MM.1S (cell line): Measurements from ENCODE around the gene EEF2K.

Experiments used
- DNase-seq: peaks from one replicate; pipeline ENCODE4 v3.0.0-alpha.2; 2015
- H2AFZ ChIP-seq: fragments of 300-600 bp; sonication (generic); 2 replicates; pipeline ENCODE4 v1.6.0; 2016; ENCODE audit warnings: antibody characterized with exemption, low read length
- H3F3A ChIP-seq: fragments of 300-600 bp; sonication (generic); 2 replicates; pipeline ENCODE4 v1.6.1; 2016; ENCODE audit warnings: mild to moderate bottlenecking, antibody characterized with exemption, low read length, moderate library complexity, mixed read lengths; ENCODE audit not compliant: insufficient read depth
- H3K27ac ChIP-seq: fragments of 300-600 bp; sonication (generic); 2 replicates; pipeline ENCODE4 v1.5.1; 2016; ENCODE audit warnings: mild to moderate bottlenecking, low read length
- H3K27me3 ChIP-seq: fragments of 300-600 bp; sonication (generic); replicated peaks from 2 replicates; pipeline ENCODE4 v1.6.0; 2016; ENCODE audit warnings: low read length; ENCODE audit not compliant: insufficient read depth
- H3K36me3 ChIP-seq: fragments of 300-600 bp; sonication (generic); replicated peaks from 2 replicates; pipeline ENCODE4 v1.6.1; 2016; ENCODE audit warnings: mild to moderate bottlenecking, low read length, mixed read lengths; ENCODE audit not compliant: insufficient read depth
- H3K4me1 ChIP-seq: fragments of 300-600 bp; sonication (generic); 2 replicates; pipeline ENCODE4 v1.6.1; 2016; ENCODE audit warnings: low read length, mixed read lengths
- H3K4me2 ChIP-seq: fragments of 300-600 bp; sonication (generic); 2 replicates; pipeline ENCODE4 v1.6.0; 2016; ENCODE audit warnings: low read depth, low read length
- H3K4me3 ChIP-seq: fragments of 300-600 bp; sonication (generic); 2 replicates; pipeline ENCODE4 v1.5.1; 2016; ENCODE audit warnings: low read length, mixed read lengths
- H3K79me2 ChIP-seq: fragments of 300-600 bp; sonication (generic); 2 replicates; pipeline ENCODE4 v1.6.1; 2016; ENCODE audit warnings: mixed run types, low read length, mixed read lengths
- H3K9ac ChIP-seq: fragments of 300-600 bp; sonication (generic); 2 replicates; pipeline ENCODE4 v1.6.1; 2016; ENCODE audit warnings: low read length, mixed read lengths
- H3K9me2 ChIP-seq: fragments of 300-600 bp; sonication (generic); replicated peaks from 2 replicates; pipeline ENCODE4 v1.6.1; 2016; ENCODE audit warnings: mild to moderate bottlenecking, low read length, mixed read lengths; ENCODE audit not compliant: insufficient read depth
- H3K9me3 ChIP-seq: fragments of 300-600 bp; sonication (generic); replicated peaks from 2 replicates; pipeline ENCODE4 v1.6.1; 2016; ENCODE audit warnings: mild to moderate bottlenecking, low read length, mixed read lengths; ENCODE audit not compliant: insufficient read depth
- H4K20me1 ChIP-seq: fragments of 300-600 bp; sonication (generic); 2 replicates; pipeline ENCODE4 v1.6.1; 2016; ENCODE audit warnings: mild to moderate bottlenecking, low read length, moderate library complexity, mixed read lengths; ENCODE audit not compliant: insufficient read depth
- CTCF ChIP-seq: fragments of 300-600 bp; sonication (generic); IDR thresholded peaks from 2 replicates; pipeline ENCODE4 v1.5.1; 2016; ENCODE audit warnings: antibody characterized with exemption, low read length, mixed read lengths
- EZH2 ChIP-seq: fragments of 300-600 bp; sonication (generic); optimal IDR thresholded peaks from 2 replicates; pipeline ENCODE3; 2017; ENCODE audit warnings: low read depth, mild to moderate bottlenecking, antibody characterized with exemption, low read length, mixed read lengths
- EZH2phosphoT487 ChIP-seq: fragments of 300-600 bp; sonication (generic); IDR thresholded peaks from 2 replicates; pipeline ENCODE4 v1.6.1; 2018; ENCODE audit warnings: antibody characterized with exemption, low read length

Gene EEF2K

GRCh38 chr16:22250522-22250921 lies 44.4 kb downstream of the EEF2K start:
- Histone ChIP-seq H3K4me2 (no peak overlapping the region), H3K9me2 (no peaks in the 10 kb centered on the region), H3K79me2 (no peaks in the 10 kb centered on the region), H2AFZ (no peak overlapping the region), H3F3A (no peaks in the 10 kb centered on the region), H4K20me1 (no peaks in the 10 kb centered on the region), H3K4me1 (no peaks in the 10 kb centered on the region), H3K36me3 (no peaks in the 10 kb centered on the region), H3K9ac (no peak overlapping the region), H3K27ac (no peak overlapping the region), H3K9me3 (no peaks in the 10 kb centered on the region), H3K27me3 (no peaks in the 10 kb centered on the region), H3K4me3 (no peak overlapping the region)
- DNase-seq = no peak
- TF ChIP-seq EZH2 (no peak), EZH2phosphoT487 (no peak), CTCF (no peak)

GRCh38 chr16:22252317-22252716 lies 46.2 kb downstream of the EEF2K start:
- no peak for DNase-seq
- no peak overlapping the region for H3K4me2 ChIP-seq
- no peak overlapping the region for H3K9ac ChIP-seq
- H3K27ac ChIP-seq = no peak overlapping the region
- no peaks in the 10 kb centered on the region for H3F3A ChIP-seq
- H2AFZ ChIP-seq = no peak overlapping the region
- no peak for TF ChIP-seq EZH2phosphoT487
- no peaks in the 10 kb centered on the region for H3K9me2 ChIP-seq
- no peaks in the 10 kb centered on the region for H3K79me2 ChIP-seq
- H3K36me3 ChIP-seq = no peaks in the 10 kb centered on the region
- no peaks in the 10 kb centered on the region for H3K9me3 ChIP-seq
- no peaks in the 10 kb centered on the region for H4K20me1 ChIP-seq
- no peaks in the 10 kb centered on the region for H3K27me3 ChIP-seq
- no peaks in the 10 kb centered on the region for H3K4me1 ChIP-seq
- no peak overlapping the region for H3K4me3 ChIP-seq

GRCh38 chr16:22253272-22253671 lies 47.2 kb downstream of the EEF2K start:
- Histone ChIP-seq H3K4me1 (no peaks in the 10 kb centered on the region), H3F3A (no peaks in the 10 kb centered on the region), H3K4me2 (no peak overlapping the region), H3K4me3 (no peak overlapping the region), H3K36me3 (no peaks in the 10 kb centered on the region), H4K20me1 (no peaks in the 10 kb centered on the region), H3K9ac (no peak overlapping the region), H2AFZ (no peak overlapping the region), H3K79me2 (no peaks in the 10 kb centered on the region), H3K27me3 (no peaks in the 10 kb centered on the region), H3K27ac (no peak overlapping the region), H3K9me3 (no peaks in the 10 kb centered on the region), H3K9me2 (no peaks in the 10 kb centered on the region)
- DNase-seq = no peak
- no peak for TF ChIP-seq EZH2
- no peak for TF ChIP-seq CTCF
- TF ChIP-seq EZH2phosphoT487 = no peak

GRCh38 chr16:22255335-22255734 lies 49.3 kb downstream of the EEF2K start:
- Histone ChIP-seq H3K4me2 (no peak overlapping the region), H3K27me3 (no peaks in the 10 kb centered on the region)

More at GRCh38 chr16:22255335-22255734, 49.3 kb downstream of the EEF2K start:
- TF ChIP-seq CTCF (no peak), EZH2 (no peak), EZH2phosphoT487 (no peak)
- Histone ChIP-seq H4K20me1 (no peaks in the 10 kb centered on the region), H3K4me1 (no peaks in the 10 kb centered on the region), H3F3A (no peaks in the 10 kb centered on the region), H3K9ac (no peak overlapping the region), H3K9me3 (no peaks in the 10 kb centered on the region), H3K36me3 (no peaks in the 10 kb centered on the region), H2AFZ (no peak overlapping the region), H3K27ac (no peak overlapping the region), H3K79me2 (no peaks in the 10 kb centered on the region), H3K4me3 (no peak overlapping the region), H3K9me2 (no peaks in the 10 kb centered on the region)
- no peak for DNase-seq
